Vagina (tissue), 2 donors: ENCODE measurements around the gene TAF3.

Source experiments
- POLR2A ChIP-seq, 2 donors: fragments of 450-650 bp; IDR thresholded peaks; one replicate each; pipeline ENCODE4 v1.6.1; 2017; ENCODE audit warnings: antibody characterized with exemption in 2 of 2, mild to moderate bottlenecking in 2 of 2, moderate library complexity in 2 of 2
- POLR2AphosphoS5 ChIP-seq, 2 donors: sonication (generic); formaldehyde crosslinking; IDR thresholded peaks; one replicate each; pipeline ENCODE4 v1.9.0; 2017; ENCODE audit warnings: antibody characterized with exemption in 2 of 2, mild to moderate bottlenecking in 2 of 2, low read depth in 1 of 2; ENCODE audit not compliant: insufficient read depth in 1 of 2
- TF ChIP-seq, protein P1 (sequence below), 3 experiments: fragments of 450-650 bp in 2 of 3; fragments of 200-600 bp in 1 of 3; sonication (generic) in 1 of 3; IDR thresholded peaks; one replicate each; pipeline ENCODE4 v1.5.1; 2017 to 2019; ENCODE audit warnings: antibody characterized with exemption in 3 of 3, mild to moderate bottlenecking in 2 of 3, moderate library complexity in 2 of 3

DNA sequence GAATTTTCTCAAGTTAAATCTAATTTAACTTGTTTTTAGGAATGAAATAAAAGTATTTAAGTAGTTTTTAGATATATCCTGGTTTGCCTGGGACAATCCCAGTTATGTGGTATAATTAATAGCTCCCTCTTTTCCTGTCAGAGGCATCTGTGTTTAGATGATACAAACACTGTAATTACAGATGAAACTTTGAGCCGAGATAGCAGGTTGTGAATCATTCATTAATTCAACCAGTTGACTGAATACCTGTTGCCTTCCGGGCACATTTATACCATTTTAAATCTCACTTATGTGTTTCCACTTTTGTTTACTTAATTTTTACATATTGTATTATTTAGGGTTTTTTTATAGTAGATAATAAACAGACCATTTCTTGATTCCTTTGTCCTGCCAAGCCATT, 154.1 kb downstream of the TAF3 start:
- TF ChIP-seq, protein P1, sequence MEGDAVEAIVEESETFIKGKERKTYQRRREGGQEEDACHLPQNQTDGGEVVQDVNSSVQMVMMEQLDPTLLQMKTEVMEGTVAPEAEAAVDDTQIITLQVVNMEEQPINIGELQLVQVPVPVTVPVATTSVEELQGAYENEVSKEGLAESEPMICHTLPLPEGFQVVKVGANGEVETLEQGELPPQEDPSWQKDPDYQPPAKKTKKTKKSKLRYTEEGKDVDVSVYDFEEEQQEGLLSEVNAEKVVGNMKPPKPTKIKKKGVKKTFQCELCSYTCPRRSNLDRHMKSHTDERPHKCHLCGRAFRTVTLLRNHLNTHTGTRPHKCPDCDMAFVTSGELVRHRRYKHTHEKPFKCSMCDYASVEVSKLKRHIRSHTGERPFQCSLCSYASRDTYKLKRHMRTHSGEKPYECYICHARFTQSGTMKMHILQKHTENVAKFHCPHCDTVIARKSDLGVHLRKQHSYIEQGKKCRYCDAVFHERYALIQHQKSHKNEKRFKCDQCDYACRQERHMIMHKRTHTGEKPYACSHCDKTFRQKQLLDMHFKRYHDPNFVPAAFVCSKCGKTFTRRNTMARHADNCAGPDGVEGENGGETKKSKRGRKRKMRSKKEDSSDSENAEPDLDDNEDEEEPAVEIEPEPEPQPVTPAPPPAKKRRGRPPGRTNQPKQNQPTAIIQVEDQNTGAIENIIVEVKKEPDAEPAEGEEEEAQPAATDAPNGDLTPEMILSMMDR (IDR thresholded peaks at IDR 0.05), result no peak
- TF ChIP-seq POLR2AphosphoS5 (IDR thresholded peaks at IDR 0.05; ENCODE audit: insufficient read depth in 1 of 2, low read depth in 1 of 2), result no peak
- no peak for TF ChIP-seq POLR2A (IDR thresholded peaks at IDR 0.05)
